HG02759 (cell line): ENCODE data around the gene TSTD2.

Experiments
- ATAC-seq: cut with Tn5 transposase; IDR thresholded peaks from one replicate; pipeline ENCODE4 v1.9.1; 2021; ENCODE audit warnings: mild to moderate bottlenecking, moderate library complexity; ENCODE audit not compliant: unreplicated experiment

TSTD2 gene

GRCh38 chr9:97632985-97633858 lies at the start of gene TSTD2, which contains the start of gene NCBP1:
Gene TSTD2, minus strand, starts transcription at chr9:97633368. Its CDS starts 5,806 bp downstream, at chr9:97627562.
Gene NCBP1, plus strand, starts transcription at chr9:97633821. Its CDS starts 61 bp downstream, at chr9:97633882.
- ATAC-seq, result peak; percentile 87

- ATAC-seq, result no peak
Observed at GRCh38 chr9:97682242-97682641, 49.1 kb upstream of the TSTD2 start.

GRCh38 chr9:97675655-97676054 lies 42.5 kb upstream of the TSTD2 start:
- no peak for ATAC-seq

- no peak for ATAC-seq
Observed at GRCh38 chr9:97673922-97674321, 40.8 kb upstream of the TSTD2 start.

GRCh38 chr9:97672403-97672802 lies 39.2 kb upstream of the TSTD2 start:
- no peak for ATAC-seq

GRCh38 chr9:97670586-97670985 lies 37.4 kb upstream of the TSTD2 start:
- no peak for ATAC-seq

- ATAC-seq, result no peak
Observed at GRCh38 chr9:97668485-97668884, 35.3 kb upstream of the TSTD2 start.

- ATAC-seq, result no peak
Observed at GRCh38 chr9:97666907-97667686, 33.9 kb upstream of the TSTD2 start.

- no peak for ATAC-seq
Observed at GRCh38 chr9:97665742-97666141, 32.6 kb upstream of the TSTD2 start.

- no peak for ATAC-seq
Observed at GRCh38 chr9:97660847-97661246, 27.7 kb upstream of the TSTD2 start.

- ATAC-seq, result no peak
Observed at GRCh38 chr9:97660340-97660739, 27.2 kb upstream of the TSTD2 start.

GRCh38 chr9:97659771-97660170 lies 26.6 kb upstream of the TSTD2 start:
- no peak for ATAC-seq

- no peak for ATAC-seq
Observed at GRCh38 chr9:97658707-97659106, 25.5 kb upstream of the TSTD2 start.

GRCh38 chr9:97651646-97652045 lies 18.5 kb upstream of the TSTD2 start:
- no peak for ATAC-seq

GRCh38 chr9:97647996-97648395 lies 14.8 kb upstream of the TSTD2 start:
- ATAC-seq, result no peak

- no peak for ATAC-seq
Observed at GRCh38 chr9:97645720-97646119, 12.6 kb upstream of the TSTD2 start.

- no peak for ATAC-seq
Observed at GRCh38 chr9:97640325-97640724, 7.2 kb upstream of the TSTD2 start.

GRCh38 chr9:97638666-97639065 lies 5.5 kb upstream of the TSTD2 start:
- ATAC-seq, result no peak

GRCh38 chr9:97636903-97637302 lies 3.7 kb upstream of the TSTD2 start:
- no peak for ATAC-seq

GRCh38 chr9:97635026-97635425 lies 1.9 kb upstream of the TSTD2 start:
- ATAC-seq, result no peak

GRCh38 chr9:97633859-97634490 lies 807 bp upstream of the TSTD2 start:
- no peak for ATAC-seq
